Astrocyte (in vitro differentiated cells and primary cell): ENCODE measurements around the gene CDHR2. TPM values are rescaled to one million over a fixed set of nuclear protein-coding genes. Genes with fewer than 3 reads are reported as not detected.
A peak's percentile ranks its signal among the peaks of the same experiment; 100 is the strongest.
"Not testable (repeated sequence)": the region's sequence is repeated elsewhere in the genome, so short reads cannot be mapped to it uniquely, and the experiment has no call there.

Experiments
- DNase-seq: peaks from one replicate; pipeline ENCODE4 v3.0.0-alpha.2; 2010; ENCODE audit warnings: low read depth
- FAIRE-seq: peaks from 2 replicates; lab custom pipeline; 2011; peaks lifted over from hg19 to GRCh38; lab: Jason Lieb, UNC
- H2AFZ ChIP-seq: 2 replicates; pipeline ENCODE4 v1.6.0; 2012; ENCODE audit warnings: low read depth, low read length, inconsistent platforms
- H3K27ac ChIP-seq: 2 replicates; pipeline ENCODE4 v1.5.1; 2011; ENCODE audit warnings: low read depth, low read length, inconsistent platforms
- H3K27me3 ChIP-seq: 2 replicates; pipeline ENCODE4 v1.6.0; 2011; ENCODE audit warnings: low read length, inconsistent platforms; ENCODE audit not compliant: insufficient read depth
- H3K36me3 ChIP-seq: 2 replicates; pipeline ENCODE4 v1.5.1; 2011; ENCODE audit warnings: low read length, inconsistent platforms; ENCODE audit not compliant: insufficient read depth
- H3K4me1 ChIP-seq: 2 replicates; pipeline ENCODE4 v1.5.1; 2011; ENCODE audit warnings: low read length, inconsistent platforms; ENCODE audit not compliant: insufficient read depth
- H3K4me2 ChIP-seq: 2 replicates; pipeline ENCODE4 v1.6.0; 2012; ENCODE audit warnings: low read length, inconsistent platforms
- H3K4me3 ChIP-seq: 2 replicates; pipeline ENCODE4 v1.5.1; 2011; ENCODE audit warnings: low read depth, mild to moderate bottlenecking, low read length, inconsistent platforms; ENCODE audit not compliant: insufficient read depth
- H3K79me2 ChIP-seq: 2 replicates; pipeline ENCODE4 v1.6.0; 2012; ENCODE audit warnings: mild to moderate bottlenecking, low read length, inconsistent platforms; ENCODE audit not compliant: insufficient read depth
- H3K9ac ChIP-seq: 2 replicates; pipeline ENCODE4 v1.6.0; 2012; ENCODE audit warnings: mild to moderate bottlenecking, low read length, inconsistent platforms
- H3K9me3 ChIP-seq: 2 replicates; pipeline ENCODE4 v1.5.1; 2012; ENCODE audit warnings: low read depth, mild to moderate bottlenecking, low read length, inconsistent platforms; ENCODE audit not compliant: insufficient read depth
- H4K20me1 ChIP-seq: 2 replicates; pipeline ENCODE4 v1.6.0; 2012; ENCODE audit warnings: low read length, inconsistent platforms; ENCODE audit not compliant: insufficient read depth
- H3K27ac Mint-ChIP-seq: one replicate; pipeline ENCODE4 v1.8.0; 2021; ENCODE audit warnings: mild to moderate bottlenecking, mixed read lengths; ENCODE audit not compliant: unreplicated experiment
- H3K27me3 Mint-ChIP-seq: one replicate; pipeline ENCODE4 v1.8.0; 2021; ENCODE audit warnings: low read depth, mixed read lengths; ENCODE audit not compliant: unreplicated experiment
- H3K36me3 Mint-ChIP-seq: one replicate; pipeline ENCODE4 v1.8.0; 2021; ENCODE audit warnings: low read depth, mixed read lengths; ENCODE audit not compliant: unreplicated experiment
- H3K4me1 Mint-ChIP-seq: one replicate; pipeline ENCODE4 v1.8.0; 2021; ENCODE audit warnings: low read depth, mixed read lengths; ENCODE audit not compliant: unreplicated experiment
- H3K4me3 Mint-ChIP-seq: one replicate; pipeline ENCODE4 v1.8.0; 2021; ENCODE audit warnings: mild to moderate bottlenecking, moderate library complexity, mixed read lengths; ENCODE audit not compliant: unreplicated experiment
- H3K9me3 Mint-ChIP-seq: one replicate; pipeline ENCODE4 v1.8.0; 2021; ENCODE audit warnings: mild to moderate bottlenecking, mixed read lengths; ENCODE audit not compliant: unreplicated experiment
- EZH2 ChIP-seq: IDR thresholded peaks from 2 replicates; pipeline ENCODE4 v1.6.1; 2012; ENCODE audit warnings: mild to moderate bottlenecking, low read length, inconsistent platforms; ENCODE audit not compliant: insufficient read depth
- total RNA-seq: library from RNA; stranded (reverse); gene quantifications from 2 replicates; pipeline ENCODE4 v1.2.1, GENCODE V29; 2021
- TF ChIP-seq, protein P1 (sequence below): IDR thresholded peaks from 2 replicates; pipeline ENCODE4 v1.5.1; 2011; ENCODE audit warnings: low read depth, mild to moderate bottlenecking, inconsistent platforms, low read length, moderate library complexity; ENCODE audit not compliant: insufficient read depth

Gene CDHR2
- total RNA-seq, 1 donor from 2014 or later = 0.43 TPM

- Mint-ChIP-seq H3K27ac (no peak overlapping the region), H3K9me3 (peaks cover 15% of the 10 kb centered on the region), H3K4me1 (no peaks in the 10 kb centered on the region), H3K36me3 (no peaks in the 10 kb centered on the region), H3K27me3 (peaks cover 29% of the 10 kb centered on the region), H3K4me3 (no peak overlapping the region)
- Histone ChIP-seq H3K27me3 (no peaks in the 10 kb centered on the region), H3K79me2 (no peaks in the 10 kb centered on the region), H3K9ac (no peak overlapping the region), H4K20me1 (no peaks in the 10 kb centered on the region), H2AFZ (no peak overlapping the region), H3K36me3 (no peaks in the 10 kb centered on the region), H3K4me2 (no peak overlapping the region), H3K9me3 (peaks cover 10% of the 10 kb centered on the region), H3K4me3 (no peak overlapping the region), H3K4me1 (no peaks in the 10 kb centered on the region), H3K27ac (no peak overlapping the region)
- no peak for DNase-seq
- FAIRE-seq = no peak
- TF ChIP-seq, protein P1, sequence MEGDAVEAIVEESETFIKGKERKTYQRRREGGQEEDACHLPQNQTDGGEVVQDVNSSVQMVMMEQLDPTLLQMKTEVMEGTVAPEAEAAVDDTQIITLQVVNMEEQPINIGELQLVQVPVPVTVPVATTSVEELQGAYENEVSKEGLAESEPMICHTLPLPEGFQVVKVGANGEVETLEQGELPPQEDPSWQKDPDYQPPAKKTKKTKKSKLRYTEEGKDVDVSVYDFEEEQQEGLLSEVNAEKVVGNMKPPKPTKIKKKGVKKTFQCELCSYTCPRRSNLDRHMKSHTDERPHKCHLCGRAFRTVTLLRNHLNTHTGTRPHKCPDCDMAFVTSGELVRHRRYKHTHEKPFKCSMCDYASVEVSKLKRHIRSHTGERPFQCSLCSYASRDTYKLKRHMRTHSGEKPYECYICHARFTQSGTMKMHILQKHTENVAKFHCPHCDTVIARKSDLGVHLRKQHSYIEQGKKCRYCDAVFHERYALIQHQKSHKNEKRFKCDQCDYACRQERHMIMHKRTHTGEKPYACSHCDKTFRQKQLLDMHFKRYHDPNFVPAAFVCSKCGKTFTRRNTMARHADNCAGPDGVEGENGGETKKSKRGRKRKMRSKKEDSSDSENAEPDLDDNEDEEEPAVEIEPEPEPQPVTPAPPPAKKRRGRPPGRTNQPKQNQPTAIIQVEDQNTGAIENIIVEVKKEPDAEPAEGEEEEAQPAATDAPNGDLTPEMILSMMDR = no peak
- TF ChIP-seq EZH2 = no peak
Measured at GRCh38 chr5:176588297-176588696, 39.2 kb downstream of the CDHR2 start.

DNA sequence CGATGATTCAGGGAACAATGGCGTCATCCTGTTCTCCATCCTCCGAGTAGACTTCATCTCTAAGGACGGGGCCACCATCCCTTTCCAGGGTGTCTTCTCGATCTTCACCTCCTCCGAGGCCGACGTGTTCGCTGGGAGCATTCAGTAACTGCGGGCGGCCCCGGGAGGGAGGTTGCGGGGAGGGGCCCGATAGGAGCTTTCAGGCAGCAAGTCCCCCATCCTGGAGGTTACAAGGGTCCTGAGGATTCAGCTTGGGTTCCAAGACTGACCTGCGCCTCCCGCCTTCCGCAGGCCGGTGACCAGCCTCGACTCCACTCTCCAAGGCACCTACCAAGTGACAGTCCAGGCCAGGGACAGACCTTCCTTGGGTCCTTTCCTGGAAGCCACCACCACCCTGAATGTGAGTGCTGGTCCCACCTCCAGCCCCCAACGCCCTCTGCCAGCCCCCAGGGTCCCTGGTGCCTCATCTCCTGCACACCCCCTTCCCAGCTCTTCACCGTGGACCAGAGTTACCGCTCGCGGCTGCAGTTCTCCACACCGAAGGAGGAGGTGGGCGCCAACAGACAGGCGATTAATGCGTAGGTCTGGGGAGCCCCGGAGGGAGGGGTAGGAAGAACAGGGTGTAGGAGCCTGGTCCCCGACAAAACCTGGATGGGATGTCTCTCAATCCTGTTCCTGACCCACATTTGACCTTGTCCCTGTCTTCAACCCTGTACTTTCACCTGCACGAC lies 40.1 kb downstream of the CDHR2 start:
- Histone ChIP-seq H3K27me3 (no peaks in the 10 kb centered on the region), H3K9ac (no peak overlapping the region), H3K79me2 (no peaks in the 10 kb centered on the region), H3K27ac (no peak overlapping the region), H3K36me3 (no peaks in the 10 kb centered on the region), H3K4me1 (no peaks in the 10 kb centered on the region), H3K4me2 (no peak overlapping the region), H4K20me1 (no peaks in the 10 kb centered on the region), H3K4me3 (no peak overlapping the region), H2AFZ (no peak overlapping the region), H3K9me3 (peaks cover 10% of the 10 kb centered on the region)
- Mint-ChIP-seq H3K27ac (no peak overlapping the region), H3K9me3 (peaks cover 15% of the 10 kb centered on the region), H3K4me3 (no peak overlapping the region), H3K4me1 (no peaks in the 10 kb centered on the region), H3K36me3 (peaks cover 3% of the 10 kb centered on the region), H3K27me3 (peaks cover 30% of the 10 kb centered on the region)
- TF ChIP-seq EZH2 = no peak
- TF ChIP-seq, protein P1 = no peak
- FAIRE-seq (no peak), DNase-seq (no peak)

DNA sequence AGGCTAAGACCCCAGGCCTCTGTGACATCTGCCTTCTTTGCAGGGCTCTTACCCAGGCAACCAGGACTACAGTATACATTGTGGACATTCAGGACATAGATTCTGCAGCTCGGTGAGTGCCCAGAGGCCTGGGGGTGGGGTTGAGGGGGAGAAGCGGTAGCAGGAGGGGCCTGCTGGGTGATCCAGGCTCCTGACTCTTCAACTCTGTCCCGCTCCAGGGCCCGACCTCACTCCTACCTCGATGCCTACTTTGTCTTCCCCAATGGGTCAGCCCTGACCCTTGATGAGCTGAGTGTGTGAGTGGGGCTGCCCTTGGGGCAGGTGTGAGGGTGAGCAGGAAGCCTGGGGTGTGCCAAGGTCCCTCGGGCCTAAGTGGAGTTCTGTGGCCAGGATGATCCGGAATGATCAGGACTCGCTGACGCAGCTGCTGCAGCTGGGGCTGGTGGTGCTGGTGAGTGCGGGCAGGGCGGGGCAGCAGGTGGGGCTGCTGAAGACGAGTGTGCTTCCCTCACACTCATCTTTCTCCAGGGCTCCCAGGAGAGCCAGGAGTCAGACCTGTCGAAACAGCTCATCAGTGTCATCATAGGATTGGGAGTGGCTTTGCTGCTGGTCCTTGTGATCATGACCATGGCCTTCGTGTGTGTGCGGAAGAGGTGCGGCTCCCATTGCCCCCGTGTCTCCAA lies 41.0 kb downstream of the CDHR2 start:
- no peak for DNase-seq
- no peak overlapping the region for H3K9ac ChIP-seq
- no peaks in the 10 kb centered on the region for H3K4me1 Mint-ChIP-seq
- H3K79me2 ChIP-seq = no peaks in the 10 kb centered on the region
- H3K4me3 Mint-ChIP-seq = no peak overlapping the region
- H3K9me3 Mint-ChIP-seq = peaks cover 14% of the 10 kb centered on the region
- H3K27me3 ChIP-seq = no peaks in the 10 kb centered on the region
- H4K20me1 ChIP-seq = no peaks in the 10 kb centered on the region
- FAIRE-seq = no peak
- peaks cover 5% of the 10 kb centered on the region for H3K9me3 ChIP-seq
- H3K27ac ChIP-seq = no peak overlapping the region
- H3K27ac Mint-ChIP-seq = no peak overlapping the region
- H3K36me3 ChIP-seq = no peaks in the 10 kb centered on the region
- no peak overlapping the region for H2AFZ ChIP-seq
- H3K27me3 Mint-ChIP-seq = peaks cover 35% of the 10 kb centered on the region
- no peak for TF ChIP-seq EZH2
- TF ChIP-seq, protein P1 = no peak
- no peak overlapping the region for H3K4me3 ChIP-seq
- H3K4me2 ChIP-seq = no peak overlapping the region
- peaks cover 3% of the 10 kb centered on the region for H3K36me3 Mint-ChIP-seq
- no peaks in the 10 kb centered on the region for H3K4me1 ChIP-seq

DNA sequence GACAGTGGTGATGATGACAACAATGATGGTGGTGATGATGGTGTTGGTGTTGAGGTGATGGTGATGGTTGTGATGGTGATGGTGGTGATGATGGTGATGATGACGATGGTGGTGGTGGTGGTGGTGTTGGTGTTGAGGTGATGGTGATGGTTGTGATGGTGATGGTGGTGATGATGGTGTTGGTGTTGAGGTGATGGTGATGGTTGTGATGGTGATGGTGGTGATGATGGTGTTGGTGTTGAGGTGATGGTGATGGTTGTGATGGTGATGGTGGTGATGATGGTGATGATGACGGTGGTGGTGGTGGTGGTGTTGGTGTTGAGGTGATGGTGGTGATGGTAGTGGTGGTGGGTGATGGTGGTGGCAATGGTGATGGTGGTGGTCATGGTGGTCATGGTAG lies 42.5 kb downstream of the CDHR2 start:
- H3K4me1 ChIP-seq, H2AFZ ChIP-seq, H3K9me3 ChIP-seq, H3K4me2 ChIP-seq, H3K79me2 ChIP-seq, H3K27me3 ChIP-seq, H3K36me3 Mint-ChIP-seq, H4K20me1 ChIP-seq, H3K27ac ChIP-seq, H3K9ac ChIP-seq, H3K36me3 ChIP-seq, H3K27ac Mint-ChIP-seq, DNase-seq, H3K4me3 Mint-ChIP-seq, H3K4me1 Mint-ChIP-seq, H3K4me3 ChIP-seq: not testable (repeated sequence)
- FAIRE-seq = peak; percentile 5
- Mint-ChIP-seq H3K9me3 (peaks cover 14% of the 10 kb centered on the region), H3K27me3 (peaks cover 47% of the 10 kb centered on the region)
